WTC11 (cell line): ENCODE measurements around the gene SCN4B. TPM values are rescaled to one million over a fixed set of nuclear protein-coding genes. Genes with fewer than 3 reads are reported as not detected.

ENCODE experiments used
- ATF2 ChIP-seq: sonication (generic); formaldehyde crosslinking; IDR thresholded peaks from 2 replicates; pipeline ENCODE4 v1.8.1; 2022; ENCODE audit warnings: low read depth, missing genetic modification reagents, borderline replicate concordance
- ESRRA ChIP-seq: sonication (generic); formaldehyde crosslinking; IDR thresholded peaks from 2 replicates; pipeline ENCODE4 v1.8.1; 2022; ENCODE audit warnings: mild to moderate bottlenecking, missing genetic modification reagents, borderline replicate concordance
- ETV6 ChIP-seq: sonication (generic); formaldehyde crosslinking; IDR thresholded peaks from 2 replicates; pipeline ENCODE4 v1.8.1; 2022; ENCODE audit warnings: mild to moderate bottlenecking, missing genetic modification reagents
- FOXK1 ChIP-seq: sonication (generic); formaldehyde crosslinking; IDR thresholded peaks from 2 replicates; pipeline ENCODE4 v1.8.0; 2022; ENCODE audit warnings: mild to moderate bottlenecking, moderate library complexity, missing genetic modification reagents
- FOXP1 ChIP-seq: sonication (generic); formaldehyde crosslinking; IDR thresholded peaks from 2 replicates; pipeline ENCODE4 v1.8.0; 2022; ENCODE audit warnings: missing genetic modification reagents, mild to moderate bottlenecking, moderate library complexity, borderline replicate concordance
- GRHL2 ChIP-seq: fragments of 250-450 bp; sonication (Bioruptor Pico); IDR thresholded peaks from 2 replicates; pipeline ENCODE4 v1.8.0; 2022; ENCODE audit warnings: mild to moderate bottlenecking, moderate library complexity; ENCODE audit not compliant: insufficient replicate concordance, severe bottlenecking
- GTF2I ChIP-seq: fragments of 250-450 bp; sonication (Bioruptor Pico); conservative IDR thresholded peaks from 2 replicates; pipeline ENCODE4 v1.4.0; 2021; ENCODE audit warnings: mild to moderate bottlenecking
- HMGXB4 ChIP-seq: sonication (generic); formaldehyde crosslinking; IDR thresholded peaks from 2 replicates; pipeline ENCODE4 v1.8.1; 2023; ENCODE audit warnings: mild to moderate bottlenecking, moderate library complexity, missing genetic modification reagents
- IRF2 ChIP-seq: sonication (generic); formaldehyde crosslinking; IDR thresholded peaks from 2 replicates; pipeline ENCODE4 v1.8.0; 2022; ENCODE audit warnings: low read depth, missing genetic modification reagents, borderline replicate concordance
- JUN ChIP-seq: sonication (generic); formaldehyde crosslinking; IDR thresholded peaks from 2 replicates; pipeline ENCODE4 v1.8.0; 2023; ENCODE audit warnings: mild to moderate bottlenecking, missing genetic modification reagents
- KAT7 ChIP-seq: sonication (generic); formaldehyde crosslinking; IDR thresholded peaks from 2 replicates; pipeline ENCODE4 v1.8.1; 2023; ENCODE audit warnings: missing genetic modification reagents, mild to moderate bottlenecking, borderline replicate concordance
- MAX ChIP-seq: sonication (generic); formaldehyde crosslinking; IDR thresholded peaks from 2 replicates; pipeline ENCODE4 v1.8.0; 2022; ENCODE audit warnings: mild to moderate bottlenecking, missing genetic modification reagents
- MLX ChIP-seq: sonication (generic); formaldehyde crosslinking; IDR thresholded peaks from 2 replicates; pipeline ENCODE4 v1.8.1; 2023; ENCODE audit warnings: mild to moderate bottlenecking, missing genetic modification reagents, moderate library complexity
- SMAD3 ChIP-seq: sonication (generic); formaldehyde crosslinking; IDR thresholded peaks from 2 replicates; pipeline ENCODE4 v1.8.0; 2022; ENCODE audit warnings: missing genetic modification reagents, mild to moderate bottlenecking, borderline replicate concordance
- TEAD1 ChIP-seq: sonication (generic); formaldehyde crosslinking; IDR thresholded peaks from 2 replicates; pipeline ENCODE4 v1.8.0; 2022; ENCODE audit warnings: mild to moderate bottlenecking, missing genetic modification reagents
- TEAD4 ChIP-seq: sonication (generic); formaldehyde crosslinking; IDR thresholded peaks from 2 replicates; pipeline ENCODE4 v1.8.0; 2022; ENCODE audit warnings: mild to moderate bottlenecking, missing genetic modification reagents
- ZBTB43 ChIP-seq: sonication (generic); formaldehyde crosslinking; IDR thresholded peaks from 2 replicates; pipeline ENCODE4 v1.8.1; 2023; ENCODE audit warnings: mild to moderate bottlenecking, missing genetic modification reagents
- ZNF138 ChIP-seq: sonication (generic); formaldehyde crosslinking; conservative IDR thresholded peaks from 2 replicates; pipeline ENCODE4 v1.8.1; 2022; ENCODE audit warnings: mild to moderate bottlenecking, moderate library complexity, missing genetic modification reagents
- ZNF219 ChIP-seq: sonication (generic); formaldehyde crosslinking; IDR thresholded peaks from 2 replicates; pipeline ENCODE4 v1.8.0; 2023; ENCODE audit warnings: missing genetic modification reagents, mild to moderate bottlenecking, borderline replicate concordance
- ZNF263 ChIP-seq: sonication (generic); formaldehyde crosslinking; IDR thresholded peaks from 2 replicates; pipeline ENCODE4 v1.8.1; 2022; ENCODE audit warnings: low read depth, mild to moderate bottlenecking, moderate library complexity, missing genetic modification reagents
- ZNF423 ChIP-seq: fragments of 250-450 bp; sonication (Bioruptor Pico); IDR thresholded peaks from 2 replicates; pipeline ENCODE4 v2.1.2; 2022; ENCODE audit warnings: mild to moderate bottlenecking, moderate library complexity
- total RNA-seq: library from RNA; stranded (reverse); gene quantifications from 3 replicates; pipeline ENCODE4 v1.2.3, GENCODE V29; 2021
- TF ChIP-seq, protein P1 (sequence below): fragments of 250-450 bp; sonication (Bioruptor Pico); IDR thresholded peaks from 2 replicates; pipeline ENCODE4 v1.9.0; 2021; ENCODE audit warnings: mild to moderate bottlenecking, borderline replicate concordance
- TF ChIP-seq, protein P2 (sequence below): sonication (generic); formaldehyde crosslinking; IDR thresholded peaks from 2 replicates; pipeline ENCODE4 v1.8.0; 2023; ENCODE audit warnings: missing genetic modification reagents
- TF ChIP-seq, protein P3 (sequence below): sonication (generic); formaldehyde crosslinking; conservative IDR thresholded peaks from 2 replicates; pipeline ENCODE4 v1.8.1; 2022; ENCODE audit warnings: mild to moderate bottlenecking, missing genetic modification reagents
- TF ChIP-seq, protein P4 (sequence below): sonication (generic); formaldehyde crosslinking; IDR thresholded peaks from 2 replicates; pipeline ENCODE4 v1.8.1; 2022; ENCODE audit warnings: missing genetic modification reagents, borderline replicate concordance

SCN4B gene
- total RNA-seq, 1 experiment from 2014 or later: 4.4 TPM

DNA sequence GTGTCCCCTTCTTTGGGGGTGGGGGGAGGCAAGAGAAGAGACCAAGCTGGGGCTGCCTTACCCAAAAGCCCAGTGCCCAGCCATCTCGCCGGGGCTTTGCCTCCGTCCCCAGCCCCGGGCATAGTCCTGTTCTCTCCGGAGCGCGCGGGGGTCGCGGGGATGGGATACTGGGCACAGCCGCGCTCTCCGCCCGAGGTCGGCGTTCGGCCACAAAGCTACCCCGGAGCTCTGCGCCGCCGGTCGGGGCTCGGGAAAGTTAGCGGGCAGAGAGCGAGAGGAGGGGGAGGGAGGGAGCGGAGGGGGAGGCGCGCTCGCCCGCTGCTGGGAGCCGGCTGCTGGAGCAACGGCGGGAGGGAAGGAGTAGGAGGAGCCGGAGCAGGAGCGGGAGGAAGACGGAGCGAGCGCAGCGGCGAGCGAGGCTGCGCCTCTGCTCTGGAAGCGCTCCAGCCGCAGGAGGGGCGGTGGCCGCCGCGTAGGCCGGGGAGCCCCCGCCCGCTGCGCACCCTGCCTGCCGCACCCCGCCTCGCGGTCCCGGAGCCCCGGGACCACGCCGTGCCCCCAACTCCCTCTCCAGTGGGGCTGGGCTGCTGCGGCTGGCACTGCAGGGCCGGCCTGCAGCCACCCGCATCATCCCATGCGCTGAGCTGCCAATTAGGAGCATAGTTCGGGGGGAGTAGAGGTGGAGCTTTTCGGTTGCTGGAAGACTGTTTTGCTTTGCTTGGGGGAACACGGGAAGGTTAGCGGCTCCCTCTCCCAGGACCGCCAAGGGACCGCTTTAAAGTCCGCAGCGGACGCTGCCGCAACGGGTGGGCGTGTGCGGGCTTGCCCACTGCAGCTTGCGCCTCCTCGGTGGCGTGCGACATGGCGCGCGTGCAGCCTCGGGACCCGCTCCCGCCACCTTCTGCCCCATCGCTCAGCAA, at the start of gene SCN4B (continued):
- TF ChIP-seq, protein P1, sequence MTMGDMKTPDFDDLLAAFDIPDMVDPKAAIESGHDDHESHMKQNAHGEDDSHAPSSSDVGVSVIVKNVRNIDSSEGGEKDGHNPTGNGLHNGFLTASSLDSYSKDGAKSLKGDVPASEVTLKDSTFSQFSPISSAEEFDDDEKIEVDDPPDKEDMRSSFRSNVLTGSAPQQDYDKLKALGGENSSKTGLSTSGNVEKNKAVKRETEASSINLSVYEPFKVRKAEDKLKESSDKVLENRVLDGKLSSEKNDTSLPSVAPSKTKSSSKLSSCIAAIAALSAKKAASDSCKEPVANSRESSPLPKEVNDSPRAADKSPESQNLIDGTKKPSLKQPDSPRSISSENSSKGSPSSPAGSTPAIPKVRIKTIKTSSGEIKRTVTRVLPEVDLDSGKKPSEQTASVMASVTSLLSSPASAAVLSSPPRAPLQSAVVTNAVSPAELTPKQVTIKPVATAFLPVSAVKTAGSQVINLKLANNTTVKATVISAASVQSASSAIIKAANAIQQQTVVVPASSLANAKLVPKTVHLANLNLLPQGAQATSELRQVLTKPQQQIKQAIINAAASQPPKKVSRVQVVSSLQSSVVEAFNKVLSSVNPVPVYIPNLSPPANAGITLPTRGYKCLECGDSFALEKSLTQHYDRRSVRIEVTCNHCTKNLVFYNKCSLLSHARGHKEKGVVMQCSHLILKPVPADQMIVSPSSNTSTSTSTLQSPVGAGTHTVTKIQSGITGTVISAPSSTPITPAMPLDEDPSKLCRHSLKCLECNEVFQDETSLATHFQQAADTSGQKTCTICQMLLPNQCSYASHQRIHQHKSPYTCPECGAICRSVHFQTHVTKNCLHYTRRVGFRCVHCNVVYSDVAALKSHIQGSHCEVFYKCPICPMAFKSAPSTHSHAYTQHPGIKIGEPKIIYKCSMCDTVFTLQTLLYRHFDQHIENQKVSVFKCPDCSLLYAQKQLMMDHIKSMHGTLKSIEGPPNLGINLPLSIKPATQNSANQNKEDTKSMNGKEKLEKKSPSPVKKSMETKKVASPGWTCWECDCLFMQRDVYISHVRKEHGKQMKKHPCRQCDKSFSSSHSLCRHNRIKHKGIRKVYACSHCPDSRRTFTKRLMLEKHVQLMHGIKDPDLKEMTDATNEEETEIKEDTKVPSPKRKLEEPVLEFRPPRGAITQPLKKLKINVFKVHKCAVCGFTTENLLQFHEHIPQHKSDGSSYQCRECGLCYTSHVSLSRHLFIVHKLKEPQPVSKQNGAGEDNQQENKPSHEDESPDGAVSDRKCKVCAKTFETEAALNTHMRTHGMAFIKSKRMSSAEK (CRISPR knock-in tag): no peak
- TF ChIP-seq IRF2: no peak
- no peak for TF ChIP-seq JUN (CRISPR knock-in tag)
- TF ChIP-seq, protein P2, sequence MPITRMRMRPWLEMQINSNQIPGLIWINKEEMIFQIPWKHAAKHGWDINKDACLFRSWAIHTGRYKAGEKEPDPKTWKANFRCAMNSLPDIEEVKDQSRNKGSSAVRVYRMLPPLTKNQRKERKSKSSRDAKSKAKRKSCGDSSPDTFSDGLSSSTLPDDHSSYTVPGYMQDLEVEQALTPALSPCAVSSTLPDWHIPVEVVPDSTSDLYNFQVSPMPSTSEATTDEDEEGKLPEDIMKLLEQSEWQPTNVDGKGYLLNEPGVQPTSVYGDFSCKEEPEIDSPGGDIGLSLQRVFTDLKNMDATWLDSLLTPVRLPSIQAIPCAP: no peak
- TF ChIP-seq GTF2I (CRISPR knock-in tag): no peak
- 0 out of 2 replicates have a peak, but pooled peaks have one; percentile 60 for TF ChIP-seq ZNF138 (CRISPR knock-in tag)
- peak; percentile 92 for TF ChIP-seq ZNF263 (CRISPR knock-in tag)
- no peak for TF ChIP-seq ZNF423 (CRISPR knock-in tag)
- no peak for TF ChIP-seq MAX (CRISPR knock-in tag)
- no peak for TF ChIP-seq ATF2 (CRISPR knock-in tag)
- no peak for TF ChIP-seq TEAD4 (CRISPR knock-in tag)
- TF ChIP-seq ZBTB43 (CRISPR knock-in tag): no peak
- peak; percentile 65; the same call in 1 of the 2 replicates for TF ChIP-seq HMGXB4 (CRISPR knock-in tag)
- TF ChIP-seq, protein P3, sequence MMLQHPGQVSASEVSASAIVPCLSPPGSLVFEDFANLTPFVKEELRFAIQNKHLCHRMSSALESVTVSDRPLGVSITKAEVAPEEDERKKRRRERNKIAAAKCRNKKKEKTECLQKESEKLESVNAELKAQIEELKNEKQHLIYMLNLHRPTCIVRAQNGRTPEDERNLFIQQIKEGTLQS (CRISPR knock-in tag): no peak
- TF ChIP-seq ZNF219 (CRISPR knock-in tag): no peak
- TF ChIP-seq SMAD3 (CRISPR knock-in tag): no peak
- TF ChIP-seq MLX (CRISPR knock-in tag): no peak
- TF ChIP-seq ESRRA (CRISPR knock-in tag): no peak
- no peak for TF ChIP-seq GRHL2 (CRISPR knock-in tag)
- TF ChIP-seq KAT7: no peak
- TF ChIP-seq ETV6 (CRISPR knock-in tag): peak; percentile 18; the same call in 1 of the 2 replicates
- TF ChIP-seq FOXP1 (CRISPR knock-in tag): no peak; the same call in 1 of the 2 replicates
- TF ChIP-seq, protein P4, sequence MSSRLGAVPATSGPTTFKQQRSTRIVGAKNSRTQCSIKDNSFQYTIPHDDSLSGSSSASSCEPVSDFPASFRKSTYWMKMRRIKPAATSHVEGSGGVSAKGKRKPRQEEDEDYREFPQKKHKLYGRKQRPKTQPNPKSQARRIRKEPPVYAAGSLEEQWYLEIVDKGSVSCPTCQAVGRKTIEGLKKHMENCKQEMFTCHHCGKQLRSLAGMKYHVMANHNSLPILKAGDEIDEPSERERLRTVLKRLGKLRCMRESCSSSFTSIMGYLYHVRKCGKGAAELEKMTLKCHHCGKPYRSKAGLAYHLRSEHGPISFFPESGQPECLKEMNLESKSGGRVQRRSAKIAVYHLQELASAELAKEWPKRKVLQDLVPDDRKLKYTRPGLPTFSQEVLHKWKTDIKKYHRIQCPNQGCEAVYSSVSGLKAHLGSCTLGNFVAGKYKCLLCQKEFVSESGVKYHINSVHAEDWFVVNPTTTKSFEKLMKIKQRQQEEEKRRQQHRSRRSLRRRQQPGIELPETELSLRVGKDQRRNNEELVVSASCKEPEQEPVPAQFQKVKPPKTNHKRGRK (CRISPR knock-in tag): no peak
- no peak for TF ChIP-seq FOXK1 (CRISPR knock-in tag)
- TF ChIP-seq TEAD1 (CRISPR knock-in tag): 0 out of 2 replicates have a peak, but pooled peaks have one; percentile 12
